PC-3 (cell line): ENCODE results near the gene VSTM2B. TPM values are rescaled to one million over a fixed set of nuclear protein-coding genes. Genes with fewer than 3 reads are reported as not detected.

Source experiments
- ATAC-seq: fragments of 200-7000 bp; cut with Tn5 transposase; 2 replicates; pipeline ENCODE4 v1.9.1; 2020; ENCODE audit warnings: mild to moderate bottlenecking, moderate library complexity
- BruUV-seq: library from RNA; stranded (reverse); fragments of 400-500 nt; replicated peaks from 2 replicates; lab custom pipeline; 2021; lab: Mats Ljungman, UMichigan
- CTCF ChIA-PET: fragments of 300-600 bp; sonication (Branson Sonifier 250); formaldehyde crosslinking; loops from one replicate; lab custom pipeline; 2022; ENCODE audit warnings: antibody characterized with exemption; lab: Charles Lee
- POLR2A ChIA-PET: fragments of 300-600 bp; sonication (Branson Sonifier 250); formaldehyde crosslinking; loops from one replicate; lab custom pipeline; 2022; ENCODE audit warnings: antibody characterized with exemption; ENCODE audit not compliant: unreplicated experiment; lab: Charles Lee
- DNase-seq: peaks from one replicate; pipeline ENCODE4 v3.0.0-alpha.2; 2015
- H2AFZ ChIP-seq: fragments of 300-600 bp; sonication (generic); 2 replicates; pipeline ENCODE4 v1.6.0; 2016; ENCODE audit warnings: antibody characterized with exemption, low read length
- H3F3A ChIP-seq: fragments of 300-600 bp; sonication (generic); one replicate; pipeline ENCODE4 v1.6.0; 2017; ENCODE audit warnings: antibody characterized with exemption, low read length, control low read depth, mild to moderate bottlenecking; ENCODE audit not compliant: unreplicated experiment
- H3K27ac ChIP-seq: fragments of 300-600 bp; sonication (generic); 2 replicates; pipeline ENCODE4 v1.5.1; 2016; ENCODE audit warnings: mild to moderate bottlenecking, low read length
- H3K27me3 ChIP-seq: fragments of 300-600 bp; sonication (generic); 2 replicates; pipeline ENCODE4 v1.6.1; 2016; ENCODE audit warnings: low read length, mixed read lengths
- H3K36me3 ChIP-seq: fragments of 300-600 bp; sonication (generic); 2 replicates; pipeline ENCODE4 v1.6.1; 2016; ENCODE audit warnings: low read depth, mixed run types, low read length, mixed read lengths
- H3K4me1 ChIP-seq: fragments of 300-600 bp; sonication (generic); 2 replicates; pipeline ENCODE4 v1.5.1; 2016; ENCODE audit warnings: low read length; ENCODE audit not compliant: insufficient read depth
- H3K4me2 ChIP-seq: fragments of 300-600 bp; sonication (generic); 2 replicates; pipeline ENCODE4 v1.6.0; 2016; ENCODE audit warnings: low read length
- H3K4me3 ChIP-seq: fragments of 300-600 bp; sonication (generic); 2 replicates; pipeline ENCODE4 v1.5.1; 2016; ENCODE audit warnings: mild to moderate bottlenecking, low read length, mixed read lengths
- H3K79me2 ChIP-seq: fragments of 300-600 bp; sonication (generic); 2 replicates; pipeline ENCODE4 v1.6.1; 2017; ENCODE audit warnings: low read length, mixed read lengths
- H3K9ac ChIP-seq: fragments of 300-600 bp; sonication (generic); 2 replicates; pipeline ENCODE4 v1.6.0; 2016; ENCODE audit warnings: mild to moderate bottlenecking, low read length
- H3K9me2 ChIP-seq: fragments of 300-600 bp; sonication (generic); replicated peaks from 2 replicates; pipeline ENCODE4 v1.6.1; 2016; ENCODE audit warnings: mixed run types, low read length, mixed read lengths
- H3K9me3 ChIP-seq: fragments of 300-600 bp; sonication (generic); 2 replicates; pipeline ENCODE4 v1.6.1; 2016; ENCODE audit warnings: low read length, mixed read lengths
- H4K20me1 ChIP-seq: fragments of 300-600 bp; sonication (generic); 2 replicates; pipeline ENCODE4 v1.6.1; 2016; ENCODE audit warnings: low read length, mixed read lengths
- CTCF ChIP-seq: fragments of 300-600 bp; sonication (generic); conservative IDR thresholded peaks from 2 replicates; pipeline ENCODE4 v1.5.1; 2017; ENCODE audit warnings: antibody characterized with exemption, low read depth, mild to moderate bottlenecking, low read length
- EZH2 ChIP-seq: fragments of 300-600 bp; sonication (generic); IDR thresholded peaks from one replicate; pipeline ENCODE4 v1.6.1; 2017; ENCODE audit warnings: antibody characterized with exemption, mild to moderate bottlenecking, low read length; ENCODE audit not compliant: unreplicated experiment
- EZH2phosphoT487 ChIP-seq: fragments of 300-600 bp; sonication (generic); IDR thresholded peaks from 2 replicates; pipeline ENCODE4 v1.6.1; 2018; ENCODE audit warnings: mild to moderate bottlenecking, antibody characterized with exemption, low read length, borderline replicate concordance
- intact Hi-C: fragments of 100-400 bp; cut with micrococcal nuclease; formaldehyde crosslinking; loops from 2 replicates; pipeline ENCODE4 v1.9.0; 2023
- total RNA-seq: library from RNA; depleted of rRNA; stranded (reverse); fragments of >200 nt; gene quantifications from 2 replicates; pipeline ENCODE4 v1.2.3, GENCODE V29; 2014

Gene VSTM2B
- total RNA-seq, 1 experiment from 2014 or later, result not detected

GRCh38 chr19:29491995-29492577 lies 33.7 kb upstream of the VSTM2B start:
- Histone ChIP-seq H3F3A (no peaks in the 10 kb centered on the region), H3K27me3 (0 out of 2 replicates have a peak, but pooled peaks cover 9% of the 10 kb centered on the region), H3K27ac (no peak overlapping the region), H2AFZ (no peak overlapping the region), H3K36me3 (no peaks in the 10 kb centered on the region), H3K9me3 (no peaks in the 10 kb centered on the region), H3K4me1 (0 out of 2 replicates have a peak, but pooled peaks cover 9% of the 10 kb centered on the region), H3K79me2 (no peaks in the 10 kb centered on the region), H3K4me2 (peak overlapping the region; percentile 41; the same call in 1 of the 2 replicates), H3K9ac (no peak overlapping the region), H4K20me1 (no peaks in the 10 kb centered on the region), H3K4me3 (no peak overlapping the region), H3K9me2 (no peaks in the 10 kb centered on the region)
- no peak for ATAC-seq
- ChIA-PET CTCF (no interaction called here), POLR2A (no interaction called here)
- intact Hi-C loops, result no loop called here
- TF ChIP-seq EZH2, result no peak
- TF ChIP-seq EZH2phosphoT487, result no peak
- no peak for TF ChIP-seq CTCF
- DNase-seq, result no peak
- no TSS peak for BruUV-seq

- Histone ChIP-seq H3F3A (no peaks in the 10 kb centered on the region), H3K4me1 (0 out of 2 replicates have a peak, but pooled peaks cover 9% of the 10 kb centered on the region), H4K20me1 (no peaks in the 10 kb centered on the region), H3K4me2 (peak overlapping the region; percentile 41), H3K9ac (no peak overlapping the region), H3K4me3 (no peak overlapping the region), H3K9me2 (no peaks in the 10 kb centered on the region), H3K9me3 (no peaks in the 10 kb centered on the region), H3K79me2 (no peaks in the 10 kb centered on the region), H3K27ac (no peak overlapping the region), H3K27me3 (0 out of 2 replicates have a peak, but pooled peaks cover 9% of the 10 kb centered on the region), H2AFZ (no peak overlapping the region), H3K36me3 (no peaks in the 10 kb centered on the region)
- peak; percentile 20; the same call in 1 of the 2 replicates for ATAC-seq
- BruUV-seq, result no TSS peak
- intact Hi-C loops, result no loop called here
- POLR2A ChIA-PET, result no interaction called here
- TF ChIP-seq EZH2phosphoT487, result no peak
- no peak for TF ChIP-seq EZH2
- no peak for TF ChIP-seq CTCF
- CTCF ChIA-PET, result no interaction called here
- peak; percentile 51 for DNase-seq
Observed at GRCh38 chr19:29492769-29493168, 33.0 kb upstream of the VSTM2B start.

- ATAC-seq (no peak), DNase-seq (no peak)
- Histone ChIP-seq H3K9ac (no peak overlapping the region), H3K27ac (no peak overlapping the region), H3K4me2 (no peak overlapping the region), H3K4me3 (no peak overlapping the region), H3K9me3 (no peaks in the 10 kb centered on the region), H3K4me1 (0 out of 2 replicates have a peak, but pooled peaks cover 9% of the 10 kb centered on the region), H4K20me1 (no peaks in the 10 kb centered on the region), H3K9me2 (no peaks in the 10 kb centered on the region), H3K79me2 (no peaks in the 10 kb centered on the region), H3F3A (no peaks in the 10 kb centered on the region), H2AFZ (no peak overlapping the region), H3K36me3 (no peaks in the 10 kb centered on the region), H3K27me3 (peaks cover 12% of the 10 kb centered on the region)
- ChIA-PET CTCF (no interaction called here), POLR2A (no interaction called here)
- intact Hi-C loops, result no loop called here
- no TSS peak for BruUV-seq
- no peak for TF ChIP-seq EZH2phosphoT487
- no peak for TF ChIP-seq CTCF
- no peak for TF ChIP-seq EZH2
Observed at GRCh38 chr19:29495091-29495490, 30.7 kb upstream of the VSTM2B start.
